Measurements from ENCODE around the gene IQCE.
"Not testable (repeated sequence)": the region's sequence is repeated elsewhere in the genome, so short reads cannot be mapped to it uniquely, and the experiment has no call there.

Gene IQCE

GRCh38 chr7:2576742-2577491 lies 18.1 kb downstream of the IQCE start:
- DNase-seq (ENCODE audit: low read depth in 2 of 2), result no peak

DNA sequence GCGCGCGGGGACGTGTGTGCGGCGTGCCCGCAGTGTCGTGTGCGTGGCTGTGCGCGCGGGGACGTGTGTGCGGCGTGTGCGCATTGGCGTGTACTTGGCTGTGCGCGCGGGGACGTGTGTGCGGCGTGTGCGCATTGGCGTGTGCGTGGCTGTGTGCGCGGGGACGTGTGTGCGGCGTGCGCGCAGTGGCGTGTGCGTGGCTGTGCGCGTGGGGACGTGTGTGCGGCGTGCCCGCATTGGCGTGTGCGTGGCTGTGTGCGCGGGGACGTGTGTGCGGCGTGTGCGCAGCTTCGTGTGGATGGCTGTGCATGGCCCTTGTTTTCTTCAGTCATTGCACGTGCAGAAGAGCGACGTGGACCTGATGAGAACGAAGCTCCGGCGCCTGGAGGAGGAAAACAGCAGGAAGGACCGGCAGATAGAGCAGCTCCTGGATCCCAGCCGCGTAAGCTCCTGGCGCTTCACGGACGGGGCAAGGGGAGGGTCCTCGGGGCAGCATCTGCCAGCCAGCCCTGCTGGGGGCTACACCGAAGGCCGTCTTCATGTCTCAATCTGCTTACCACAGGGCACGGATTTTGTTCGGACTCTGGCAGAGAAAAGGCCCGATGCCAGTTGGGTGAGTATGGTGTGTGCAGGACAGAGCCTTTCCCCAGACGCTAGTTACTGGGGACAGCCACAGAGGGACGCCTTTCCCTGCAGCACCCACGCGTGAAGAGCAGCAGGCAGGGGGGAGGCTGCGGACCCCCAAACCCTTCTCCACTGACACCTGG lies 19.3 kb downstream of the IQCE start:
- DNase-seq (ENCODE audit: low read depth in 2 of 2), result no peak

GRCh38 chr7:2580636-2581035 lies 21.9 kb downstream of the IQCE start:
- DNase-seq (ENCODE audit: low read depth in 2 of 2), result no peak

GRCh38 chr7:2582006-2582735 lies 23.4 kb downstream of the IQCE start:
- DNase-seq (ENCODE audit: low read depth in 2 of 2), result no peak

GRCh38 chr7:2583798-2584580 lies 25.2 kb downstream of the IQCE start:
- no peak for DNase-seq (ENCODE audit: low read depth in 2 of 2)

- DNase-seq (ENCODE audit: low read depth in 2 of 2), result no peak
These were observed 26.7 kb downstream of the IQCE start for GRCh38 chr7:2585446-2585845.

- DNase-seq (ENCODE audit: low read depth in 2 of 2), result no peak
These were observed 27.7 kb downstream of the IQCE start for GRCh38 chr7:2586326-2587020.

DNA sequence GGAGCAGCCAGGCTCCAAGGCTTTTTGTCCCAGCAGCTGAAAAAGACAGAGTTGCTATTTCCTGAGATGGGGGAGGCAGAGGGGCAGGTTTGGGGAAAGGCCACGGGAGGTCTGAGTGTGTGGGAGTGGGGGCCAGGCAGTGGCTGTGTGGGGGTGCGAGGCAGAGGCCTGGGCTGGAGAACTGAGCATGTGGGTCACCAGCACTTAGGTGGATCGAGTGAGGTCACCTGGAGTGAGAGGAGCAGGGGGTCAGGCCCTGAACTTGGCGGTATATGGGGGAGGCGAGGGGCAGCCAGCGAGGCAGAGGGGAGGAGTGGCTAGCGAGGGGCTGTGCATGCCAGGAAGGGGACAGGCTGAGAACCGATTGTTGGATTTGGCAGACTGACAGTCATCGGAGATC lies 28.4 kb downstream of the IQCE start:
- no peak for DNase-seq (ENCODE audit: low read depth in 2 of 2)

DNA sequence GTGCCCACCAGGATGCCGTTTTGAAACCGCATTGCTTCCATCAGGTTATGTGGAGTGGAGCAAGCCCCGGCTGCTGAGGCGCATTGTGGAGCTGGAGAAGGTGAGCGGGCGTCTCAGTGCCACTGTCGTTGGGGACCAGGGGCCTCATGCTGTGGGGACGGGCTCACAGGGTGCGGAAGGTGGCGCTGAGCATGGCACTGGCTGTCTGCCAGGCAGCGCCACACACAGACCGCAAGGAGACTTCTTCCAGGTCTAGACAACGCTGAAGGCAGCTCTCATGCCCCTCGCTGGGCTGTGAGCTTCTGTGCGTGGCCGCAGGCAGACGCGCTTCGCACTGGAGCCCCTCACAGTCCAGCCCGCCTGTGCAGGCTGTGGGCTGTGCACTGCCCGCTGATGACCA lies 29.0 kb downstream of the IQCE start:
- DNase-seq (ENCODE audit: low read depth in 2 of 2), result no peak

DNA sequence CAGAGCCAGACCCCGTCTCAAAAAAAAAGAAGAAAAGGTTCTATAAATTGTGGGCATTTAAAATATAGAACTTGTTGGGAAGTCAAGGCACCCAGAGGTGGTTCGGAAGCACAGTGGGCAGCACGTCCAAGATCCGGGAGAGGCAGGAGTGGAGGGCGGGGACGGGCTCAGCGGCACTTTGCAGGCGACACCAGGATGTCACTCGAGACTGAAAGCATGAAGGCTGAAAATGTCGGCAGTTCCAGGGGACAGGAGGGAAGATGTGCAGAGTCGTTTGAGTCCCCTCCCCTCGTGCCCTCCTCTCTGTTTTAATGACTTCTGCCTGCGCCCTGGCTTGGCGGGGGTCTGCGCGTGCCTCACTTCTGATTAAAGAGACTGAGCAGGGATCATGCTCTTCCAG lies 30.6 kb downstream of the IQCE start:
- no peak for DNase-seq (ENCODE audit: low read depth in 2 of 2)

DNA sequence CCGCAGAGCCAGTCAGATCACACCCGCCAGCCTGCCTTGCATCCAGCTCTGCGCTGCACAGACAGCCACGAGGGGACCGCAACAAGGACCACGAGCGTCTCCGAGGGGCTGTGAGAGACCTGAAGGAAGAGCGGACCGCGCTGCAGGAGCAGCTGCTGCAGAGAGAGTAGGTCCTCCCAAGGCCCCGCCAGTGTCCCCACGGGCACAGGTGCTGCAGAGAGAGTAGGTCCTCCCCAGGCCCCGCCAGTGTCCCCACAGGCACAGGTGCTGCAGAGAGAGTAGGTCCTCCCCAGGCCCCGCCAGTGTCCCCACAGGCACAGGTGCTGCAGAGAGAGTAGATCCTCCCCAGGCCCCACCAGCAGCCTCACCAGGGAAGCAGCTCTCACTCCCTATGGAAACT lies 31.2 kb downstream of the IQCE start:
- DNase-seq (ENCODE audit: low read depth in 2 of 2), result not testable (repeated sequence)

GRCh38 chr7:2592375-2592865 lies 33.6 kb downstream of the IQCE start:
- no peak for DNase-seq (ENCODE audit: low read depth in 2 of 2)

GRCh38 chr7:2593036-2593727 lies 34.4 kb downstream of the IQCE start:
- DNase-seq (ENCODE audit: low read depth in 2 of 2), result no peak

- DNase-seq (ENCODE audit: low read depth in 2 of 2), result no peak
These were observed 35.8 kb downstream of the IQCE start for GRCh38 chr7:2594599-2594998.

DNA sequence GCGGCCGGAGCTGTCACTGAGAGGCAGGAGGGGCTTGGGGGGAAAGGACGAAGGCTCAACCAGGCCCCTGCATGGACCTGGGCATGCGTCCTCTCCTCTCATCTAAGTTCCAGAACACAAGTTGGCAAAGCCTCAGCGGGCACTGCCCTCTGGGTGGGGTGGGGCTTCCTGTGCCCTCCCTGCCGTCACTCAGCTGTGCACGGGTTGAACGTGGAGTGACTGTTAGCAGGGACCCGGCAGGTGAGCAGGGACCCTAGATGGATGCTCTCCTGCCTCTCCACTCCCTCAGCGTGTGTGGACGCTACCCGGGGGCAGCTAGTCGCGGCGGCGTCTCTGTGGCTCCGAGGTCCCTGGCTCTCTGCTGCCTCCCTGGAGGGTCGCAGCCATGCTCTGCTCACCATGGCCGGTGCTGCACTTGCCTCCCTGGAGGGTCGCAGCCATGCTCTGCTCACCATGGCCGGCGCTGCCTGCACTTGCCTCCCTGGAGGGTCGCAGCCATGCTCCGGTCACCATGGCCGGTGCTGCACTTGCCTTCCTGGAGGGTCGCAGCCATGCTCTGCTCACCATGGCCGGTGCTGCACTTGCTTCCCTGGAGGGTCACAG lies 36.6 kb downstream of the IQCE start:
- no peak for DNase-seq (ENCODE audit: low read depth in 2 of 2)

GRCh38 chr7:2596464-2597272 lies 37.9 kb downstream of the IQCE start:
- no peak for DNase-seq (ENCODE audit: low read depth in 2 of 2)

DNA sequence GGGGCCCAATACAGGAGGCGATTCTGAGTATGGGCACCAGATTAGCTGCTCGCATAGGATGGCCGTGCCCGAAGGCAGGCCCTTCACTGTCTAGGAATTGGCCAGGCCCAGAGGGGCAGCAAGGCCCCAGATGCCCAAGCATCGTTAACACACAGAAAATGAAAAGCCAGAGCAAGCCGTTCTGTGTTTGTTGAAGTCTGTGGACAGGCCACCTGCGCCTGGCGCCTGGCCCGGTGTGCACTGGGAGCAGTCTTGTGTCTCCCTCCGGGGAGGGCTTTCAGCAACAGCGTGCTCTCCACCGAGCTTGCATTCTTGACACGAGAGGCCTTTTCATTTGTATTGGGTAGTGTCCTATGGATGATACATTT lies 38.5 kb downstream of the IQCE start:
- no peak for DNase-seq (ENCODE audit: low read depth in 2 of 2)

DNA sequence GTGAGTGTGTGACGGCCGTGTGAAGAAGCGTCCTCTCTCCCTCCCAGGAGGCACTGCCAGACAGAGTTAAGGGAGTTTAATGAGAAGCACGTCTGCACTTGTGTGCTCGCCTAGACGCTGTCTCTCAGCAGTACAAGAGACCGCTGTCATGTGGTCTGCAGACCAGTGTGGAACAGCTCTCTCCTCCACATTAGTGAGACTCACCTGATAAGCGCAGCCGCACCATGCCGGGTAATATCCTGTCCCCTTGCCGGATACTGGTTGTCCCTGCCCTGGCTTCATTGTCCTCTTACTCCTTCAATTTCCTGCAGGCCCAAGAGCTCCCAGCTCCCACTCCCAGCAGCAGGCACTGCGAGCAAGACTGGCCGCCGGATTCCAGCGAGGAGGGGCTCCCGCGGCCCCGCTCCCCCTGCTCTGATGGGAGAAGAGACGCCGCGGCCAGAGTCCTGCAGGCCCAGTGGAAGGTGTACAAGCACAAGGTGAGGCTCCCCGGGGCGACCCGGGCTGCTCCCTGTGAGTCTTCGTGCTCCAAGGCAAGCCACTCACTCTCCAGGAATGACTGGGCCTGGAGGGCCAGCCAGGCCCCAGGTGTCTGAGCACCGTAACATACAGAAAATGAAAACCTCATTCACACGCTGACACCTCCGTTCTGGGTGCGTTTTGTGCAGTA lies 39.5 kb downstream of the IQCE start:
- DNase-seq (ENCODE audit: low read depth in 2 of 2), result no peak

GRCh38 chr7:2601065-2601464 lies 42.3 kb downstream of the IQCE start:
- DNase-seq (ENCODE audit: low read depth in 2 of 2), result no peak
